ENCODE data around the gene ZNF217. TPM values are rescaled to one million over a fixed set of nuclear protein-coding genes. Genes with fewer than 3 reads are reported as not detected.
"Not testable (repeated sequence)": the region's sequence is repeated elsewhere in the genome, so short reads cannot be mapped to it uniquely, and the experiment has no call there.

Gene ZNF217
- total RNA-seq, 2 donors from 2014 or later = 39.9 to 48.0 TPM

DNA sequence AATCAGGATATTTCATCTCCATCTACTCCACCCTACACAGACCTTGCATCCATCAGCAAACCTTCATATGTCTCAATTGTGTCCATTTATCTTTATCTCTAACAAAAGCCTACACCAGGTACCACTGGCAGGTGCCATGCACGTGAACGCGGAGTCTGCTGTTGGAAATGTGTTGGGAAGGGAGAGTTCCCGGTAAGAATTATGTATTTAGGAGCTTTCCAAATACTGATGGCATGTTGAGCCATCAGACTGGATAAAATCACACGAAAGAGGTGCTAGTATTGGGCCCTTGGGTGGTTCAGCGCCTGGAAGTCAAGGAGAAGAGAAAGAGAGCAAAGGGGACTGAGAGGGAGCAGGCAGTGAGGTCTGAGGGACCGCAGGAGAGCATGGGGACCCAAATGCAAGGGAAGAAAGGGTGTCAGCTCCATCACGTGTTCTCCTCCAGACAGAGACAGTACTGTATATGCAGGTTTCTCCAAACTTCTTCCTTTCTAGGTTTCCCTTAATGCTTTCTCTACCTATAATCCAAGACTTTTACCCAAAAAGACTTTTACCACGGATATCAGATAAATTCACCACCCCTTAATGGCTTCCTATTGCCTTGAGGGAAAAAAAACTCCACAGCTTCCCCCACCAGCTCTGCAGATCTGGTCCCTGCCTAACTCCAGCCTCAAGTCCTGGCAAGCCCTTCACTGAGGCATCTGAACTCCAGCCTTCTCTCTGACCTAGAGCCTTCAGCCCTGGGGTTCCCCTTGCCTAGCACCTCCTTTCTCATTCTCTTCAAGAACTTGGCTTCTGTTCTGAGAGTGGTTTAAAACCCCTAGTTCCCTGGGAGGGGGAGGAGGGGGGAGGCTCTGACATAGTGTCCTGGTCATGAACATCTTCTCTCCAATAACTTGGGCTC, 4.8 kb upstream of the ZNF217 start:
- H3K27me3 Mint-ChIP-seq = no peaks in the 10 kb centered on the region
- peak overlapping the region; percentile 24 to 66 for H3K27ac Mint-ChIP-seq
- H3K4me3 Mint-ChIP-seq = no peak overlapping the region
- H3K4me1 Mint-ChIP-seq (ENCODE audit: low read depth in 2 of 2) = peaks cover 34 to 51% of the 10 kb centered on the region in 2 donors
- H3K9me3 Mint-ChIP-seq = no peaks in the 10 kb centered on the region
- H3K36me3 Mint-ChIP-seq = no peaks in the 10 kb centered on the region
- DNase-seq (ENCODE audit: low spot score) (no peak), ATAC-seq (no peak)

- H3K27ac Mint-ChIP-seq = peak overlapping the region in 1 of 2 donors; percentile 24
- H3K36me3 Mint-ChIP-seq = no peaks in the 10 kb centered on the region
- ATAC-seq = no peak
- H3K4me3 Mint-ChIP-seq = no peak overlapping the region
- DNase-seq (ENCODE audit: low spot score) = no peak
- no peaks in the 10 kb centered on the region for H3K9me3 Mint-ChIP-seq
- peaks cover 34 to 50% of the 10 kb centered on the region in 2 donors for H3K4me1 Mint-ChIP-seq (ENCODE audit: low read depth in 2 of 2)
- H3K27me3 Mint-ChIP-seq = no peaks in the 10 kb centered on the region
These were observed 4.0 kb upstream of the ZNF217 start for GRCh38 chr20:53597521-53598120.

DNA sequence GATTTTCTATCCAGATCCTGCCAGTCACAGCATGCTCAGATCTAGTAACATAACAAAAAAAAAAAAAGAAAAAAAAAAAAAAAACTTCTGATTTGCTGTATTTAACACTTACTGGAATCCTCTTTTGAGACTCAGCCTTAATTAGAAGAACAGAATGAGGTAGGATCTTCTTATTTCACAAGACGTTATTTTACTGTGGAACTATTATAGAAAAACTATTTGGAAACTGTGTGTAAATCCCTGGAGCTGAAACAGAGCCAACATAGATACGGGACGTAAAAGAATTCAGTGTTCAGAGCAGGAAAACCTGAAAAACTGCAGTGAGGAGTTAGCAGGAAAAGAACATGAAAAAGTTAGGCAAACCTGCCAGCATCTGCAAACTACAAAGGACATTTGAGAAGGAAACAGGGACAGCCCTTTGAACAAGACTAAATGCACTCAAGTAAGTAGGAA, 3.4 kb upstream of the ZNF217 start:
- Mint-ChIP-seq H3K27me3 (no peaks in the 10 kb centered on the region), H3K4me3 (peak overlapping the region; percentile 75), H3K4me1 (ENCODE audit: low read depth in 2 of 2) (peaks cover 31 to 48% of the 10 kb centered on the region in 2 donors), H3K9me3 (no peaks in the 10 kb centered on the region), H3K36me3 (peaks cover under 1% of the 10 kb centered on the region), H3K27ac (peak overlapping the region; percentile 81 to 84)
- ATAC-seq = no peak
- DNase-seq (ENCODE audit: low spot score) = no peak

GRCh38 chr20:53596189-53597001, 2.8 kb upstream of the ZNF217 start:
- not testable (repeated sequence) for ATAC-seq; H3K9me3 Mint-ChIP-seq; H3K27me3 Mint-ChIP-seq; DNase-seq (ENCODE audit: low spot score); H3K36me3 Mint-ChIP-seq
- H3K4me3 Mint-ChIP-seq = peak overlapping the region; percentile 75
- H3K4me1 Mint-ChIP-seq (ENCODE audit: low read depth in 2 of 2) = peaks cover 33 to 54% of the 10 kb centered on the region in 2 donors
- H3K27ac Mint-ChIP-seq = peak overlapping the region; percentile 81 to 84

DNA sequence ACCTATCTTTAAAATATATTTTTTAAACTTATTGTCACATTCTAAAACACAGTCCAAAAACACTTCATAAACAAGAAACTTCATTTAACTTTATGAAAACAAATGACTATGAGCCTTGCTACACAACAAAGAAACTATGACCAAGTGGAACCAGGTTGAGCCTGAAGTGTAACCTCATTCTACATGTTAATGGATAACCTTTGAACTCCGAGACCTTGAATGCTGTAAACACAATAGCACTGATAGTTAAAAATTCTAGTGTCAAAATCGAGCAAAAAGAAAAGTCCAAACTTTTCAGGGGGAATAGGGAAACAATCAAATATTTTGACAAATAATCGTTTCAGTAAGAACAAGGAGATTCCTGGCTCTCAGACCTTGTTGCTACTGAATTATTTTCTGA, 2.1 kb upstream of the ZNF217 start:
- not testable (repeated sequence) for H3K27me3 Mint-ChIP-seq; H3K36me3 Mint-ChIP-seq; H3K9me3 Mint-ChIP-seq; ATAC-seq; DNase-seq (ENCODE audit: low spot score)
- peaks cover 32 to 56% of the 10 kb centered on the region in 2 donors for H3K4me1 Mint-ChIP-seq (ENCODE audit: low read depth in 2 of 2)
- H3K27ac Mint-ChIP-seq = peak overlapping the region; percentile 81 to 84
- peak overlapping the region; percentile 75 for H3K4me3 Mint-ChIP-seq

DNA sequence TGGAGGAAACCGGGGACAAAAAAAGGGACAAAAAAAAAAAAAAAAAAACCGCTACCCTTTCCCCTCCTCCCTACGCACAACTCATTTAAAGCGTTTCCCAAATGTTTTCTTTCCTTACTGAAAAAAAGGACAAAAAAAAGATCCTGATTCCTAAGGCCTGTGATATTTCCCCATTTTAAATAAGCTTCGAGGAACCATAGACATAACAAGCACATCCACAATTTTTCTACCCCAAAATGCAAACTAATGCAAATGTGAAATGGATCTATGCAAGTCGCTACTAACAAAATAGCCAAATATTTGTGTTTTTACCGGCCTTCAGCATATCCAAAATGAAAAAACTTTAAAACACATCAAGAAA, 1.4 kb upstream of the ZNF217 start:
- peaks cover 4% of the 10 kb centered on the region for H3K36me3 Mint-ChIP-seq
- H3K9me3 Mint-ChIP-seq = no peaks in the 10 kb centered on the region
- H3K4me3 Mint-ChIP-seq = peak overlapping the region; percentile 89
- no peak for DNase-seq (ENCODE audit: low spot score)
- no peaks in the 10 kb centered on the region for H3K27me3 Mint-ChIP-seq
- peak overlapping the region; percentile 81 to 90 for H3K27ac Mint-ChIP-seq
- peaks cover 32 to 58% of the 10 kb centered on the region in 2 donors for H3K4me1 Mint-ChIP-seq (ENCODE audit: low read depth in 2 of 2)
- ATAC-seq = no peak

- H3K9me3 Mint-ChIP-seq = no peaks in the 10 kb centered on the region
- peaks cover 4% of the 10 kb centered on the region for H3K36me3 Mint-ChIP-seq
- H3K4me1 Mint-ChIP-seq (ENCODE audit: low read depth in 2 of 2) = peaks cover 36 to 63% of the 10 kb centered on the region in 2 donors
- DNase-seq (ENCODE audit: low spot score) = peak; percentile 97
- peak; percentile 89 to 93 for ATAC-seq
- peak overlapping the region; percentile 96 for H3K4me3 Mint-ChIP-seq
- peak overlapping the region; percentile 90 to 92 for H3K27ac Mint-ChIP-seq
- H3K27me3 Mint-ChIP-seq = no peaks in the 10 kb centered on the region
These were observed 704 bp upstream of the ZNF217 start for GRCh38 chr20:53594068-53595017.

DNA sequence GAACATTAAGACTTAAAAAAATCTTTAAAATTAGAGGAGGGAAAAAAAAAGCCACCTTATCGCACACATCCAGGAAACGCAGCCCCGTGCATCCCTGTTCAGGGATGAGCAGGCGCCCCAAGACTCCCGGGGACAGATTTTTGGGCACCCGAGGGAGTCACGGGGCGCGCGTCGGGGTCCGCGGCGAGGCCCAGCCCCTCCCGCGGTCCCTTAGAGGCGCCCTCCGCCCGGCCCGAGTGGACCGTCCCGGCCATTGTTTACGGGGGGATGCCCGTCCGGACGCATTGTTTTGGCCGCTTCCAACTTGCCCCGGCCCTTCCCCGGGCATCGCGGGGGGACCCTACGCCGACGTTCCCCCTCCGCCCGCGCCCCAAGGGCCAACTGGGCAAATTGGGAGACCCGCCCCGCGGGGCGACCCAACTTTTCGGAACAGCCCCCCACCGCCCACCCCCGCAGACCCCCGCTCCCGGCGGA, 610 bp downstream of the ZNF217 start:
- peaks cover 35 to 61% of the 10 kb centered on the region in 2 donors for H3K4me1 Mint-ChIP-seq (ENCODE audit: low read depth in 2 of 2)
- no peaks in the 10 kb centered on the region for H3K27me3 Mint-ChIP-seq
- H3K4me3 Mint-ChIP-seq = peak overlapping the region; percentile 96
- DNase-seq (ENCODE audit: low spot score) = peak; percentile 64
- H3K36me3 Mint-ChIP-seq = peaks cover 4% of the 10 kb centered on the region
- no peaks in the 10 kb centered on the region for H3K9me3 Mint-ChIP-seq
- peak overlapping the region; percentile 92 to 99 for H3K27ac Mint-ChIP-seq
- ATAC-seq = no peak

GRCh38 chr20:53592454-53592991, 1.1 kb downstream of the ZNF217 start:
- Mint-ChIP-seq H3K4me3 (peak overlapping the region; percentile 96), H3K4me1 (ENCODE audit: low read depth in 2 of 2) (peaks cover 35 to 57% of the 10 kb centered on the region in 2 donors), H3K27ac (peak overlapping the region; percentile 92 to 99)
- H3K27me3 Mint-ChIP-seq, H3K36me3 Mint-ChIP-seq, H3K9me3 Mint-ChIP-seq, ATAC-seq: not testable (repeated sequence)
- DNase-seq (ENCODE audit: low spot score) = peak; percentile 74

DNA sequence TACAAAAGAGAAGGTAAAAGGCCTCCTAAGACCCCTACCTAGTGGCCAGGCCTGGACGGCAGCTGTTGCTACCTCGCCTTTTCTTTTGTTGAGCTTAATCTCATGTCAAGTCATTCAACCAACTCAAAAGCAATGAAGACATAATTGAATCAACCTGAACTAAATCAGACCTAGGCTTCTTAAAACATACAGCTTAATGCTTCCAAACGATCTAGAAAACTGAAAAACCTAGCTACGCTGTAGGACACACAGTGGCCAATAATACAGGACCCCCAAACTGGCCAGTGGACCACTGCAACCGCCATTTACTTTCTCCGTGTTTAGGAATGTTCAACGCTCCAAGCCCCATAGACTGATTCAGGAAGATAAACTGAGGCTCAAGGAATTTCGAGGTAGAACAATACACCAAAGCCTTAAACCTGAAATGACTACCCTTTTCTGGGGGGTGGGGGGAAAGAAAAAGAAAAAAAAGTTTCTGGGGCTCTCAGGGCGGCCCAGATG, 1.6 kb downstream of the ZNF217 start:
- not testable (repeated sequence) for DNase-seq (ENCODE audit: low spot score); H3K27me3 Mint-ChIP-seq; ATAC-seq; H3K36me3 Mint-ChIP-seq; H3K9me3 Mint-ChIP-seq
- H3K4me1 Mint-ChIP-seq (ENCODE audit: low read depth in 2 of 2) = peaks cover 35 to 61% of the 10 kb centered on the region in 2 donors
- H3K27ac Mint-ChIP-seq = peak overlapping the region; percentile 92 to 99
- peak overlapping the region; percentile 96 for H3K4me3 Mint-ChIP-seq

- peak overlapping the region; percentile 92 to 99 for H3K27ac Mint-ChIP-seq
- not testable (repeated sequence) for ATAC-seq; DNase-seq (ENCODE audit: low spot score); H3K27me3 Mint-ChIP-seq; H3K36me3 Mint-ChIP-seq; H3K9me3 Mint-ChIP-seq
- peaks cover 33 to 62% of the 10 kb centered on the region in 2 donors for H3K4me1 Mint-ChIP-seq (ENCODE audit: low read depth in 2 of 2)
- H3K4me3 Mint-ChIP-seq = peak overlapping the region; percentile 96
These were observed 2.4 kb downstream of the ZNF217 start for GRCh38 chr20:53591206-53591741.

DNA sequence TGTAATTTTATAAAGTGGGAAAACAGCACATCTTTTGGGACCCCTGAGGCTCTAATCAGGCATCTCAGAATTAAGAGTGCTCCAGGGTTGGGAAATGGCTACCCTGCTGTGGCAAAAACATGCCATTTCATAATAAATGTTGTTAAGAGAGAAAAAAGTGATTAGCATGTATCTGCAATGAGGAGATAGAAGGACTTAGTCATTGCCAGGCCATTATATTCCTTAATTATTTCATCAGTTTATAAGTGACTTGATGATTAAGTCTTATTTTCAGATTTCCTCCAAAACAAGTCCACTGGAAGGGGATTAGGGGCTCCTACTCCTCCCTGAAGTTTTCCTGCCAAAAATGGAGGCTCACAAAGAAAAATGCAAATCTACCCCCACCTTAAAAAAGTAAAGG, 3.0 kb downstream of the ZNF217 start:
- not testable (repeated sequence) for H3K36me3 Mint-ChIP-seq; DNase-seq (ENCODE audit: low spot score); H3K9me3 Mint-ChIP-seq; ATAC-seq; H3K27me3 Mint-ChIP-seq
- H3K4me1 Mint-ChIP-seq (ENCODE audit: low read depth in 2 of 2) = peaks cover 35 to 62% of the 10 kb centered on the region in 2 donors
- peak overlapping the region; percentile 92 to 99 for H3K27ac Mint-ChIP-seq
- H3K4me3 Mint-ChIP-seq = peak overlapping the region; percentile 96

Measured in natural killer cell treated with Interleukin-12 subunit alpha and Interleukin-12 subunit beta and Interleukin-15 and Interleukin-18, amount 100 ng/mL, for 72 hours (primary cell).